ENCODE results near the gene OR6C74. TPM values are rescaled to one million over a fixed set of nuclear protein-coding genes. Genes with fewer than 3 reads are reported as not detected.

Gene OR6C74
- polyA plus RNA-seq (2013, experiment 1 of 2): not detected
- polyA plus RNA-seq (2013, experiment 2 of 2): not detected

GRCh38 chr12:55244309-55244708 is at the start of gene OR6C74:
OR6C74 (plus strand) TSS chr12:55244609; CDS start chr12:55247288, 2,679 bp downstream.
- no peak within 1 kb of the TSS for H2BK12ac ChIP-seq (ENCODE audit: low read length)
- no peaks in the 10 kb centered on the region for H3K9me3 ChIP-seq (replicated peaks in 1 of 2; ENCODE audit: control insufficient read depth in 2 of 2, insufficient read depth in 1 of 2, low read depth in 1 of 2, low read length in 2 of 2)
- no peak for DNase-seq (ENCODE audit: low spot score)
- no peak within 1 kb of the TSS for H2AFZ ChIP-seq (ENCODE audit: low read length)
- H3K4me2 ChIP-seq (ENCODE audit: insufficient read depth, low read length, poor library complexity, severe bottlenecking): no peak within 1 kb of the TSS
- no peak within 1 kb of the TSS for H3K4ac ChIP-seq (ENCODE audit: low read length)
- H2AK5ac ChIP-seq (ENCODE audit: low read depth, low read length): no peak within 1 kb of the TSS
- no peaks in the 10 kb centered on the region for H3K27me3 ChIP-seq (ENCODE audit: control insufficient read depth in 3 of 3, insufficient read depth in 3 of 3, low read depth in 1 of 3, low read length in 3 of 3)
- H3K4me3 ChIP-seq (ENCODE audit: low read length in 2 of 2): no peak within 1 kb of the TSS
- H2BK120ac ChIP-seq (ENCODE audit: low read depth, low read length): no peak within 1 kb of the TSS
- H3K36me3 ChIP-seq (replicated peaks in 1 of 2; ENCODE audit: control insufficient read depth in 2 of 2, insufficient read depth in 2 of 2, low read length in 2 of 2): no peaks in the 10 kb centered on the region
- H2BK15ac ChIP-seq (ENCODE audit: low read length): no peak within 1 kb of the TSS
- H3K79me1 ChIP-seq (ENCODE audit: low read depth, low read length): no peaks in the 10 kb centered on the region
- H4K8ac ChIP-seq (ENCODE audit: low read depth, low read length): no peak within 1 kb of the TSS
- no peak within 1 kb of the TSS for H4K91ac ChIP-seq (ENCODE audit: low read depth, low read length, poor library complexity)
- H3K18ac ChIP-seq (ENCODE audit: low read length): no peak within 1 kb of the TSS
- H3K27ac ChIP-seq (replicated peaks; ENCODE audit: low read length): no peak within 1 kb of the TSS
- no CpG with 5 or more reads among the region's 3 CpGs for whole genome bisulfite sequencing, 2 donors (ENCODE audit: extremely low coverage in 2 of 2, insufficient read length in 2 of 2, insufficient replicate concordance in 1 of 2)
- H3K9ac ChIP-seq (ENCODE audit: low read depth, low read length, poor library complexity): no peak within 1 kb of the TSS
- H2BK5ac ChIP-seq (ENCODE audit: low read length): no peak within 1 kb of the TSS
- H3K23ac ChIP-seq (ENCODE audit: low read depth, low read length, poor library complexity): no peak within 1 kb of the TSS
- H3K4me1 ChIP-seq (ENCODE audit: control insufficient read depth in 2 of 2, insufficient read depth in 1 of 2, low read depth in 1 of 2, low read length in 2 of 2): no peaks in the 10 kb centered on the region
- H3K14ac ChIP-seq (ENCODE audit: low read length): no peak within 1 kb of the TSS

GRCh38 chr12:55220725-55221124 is 23.7 kb upstream of the OR6C74 start, which contains the start of gene OR10A7:
OR10A7 (plus strand) TSS chr12:55221025; CDS start chr12:55221025, 0 bp downstream.
- no peak within 1 kb of the TSS for H2BK12ac ChIP-seq (ENCODE audit: low read length)
- H3K14ac ChIP-seq (ENCODE audit: low read length): no peak within 1 kb of the TSS
- no peaks in the 10 kb centered on the region for H3K9me3 ChIP-seq (replicated peaks in 1 of 2; ENCODE audit: control insufficient read depth in 2 of 2, insufficient read depth in 1 of 2, low read depth in 1 of 2, low read length in 2 of 2)
- no peaks in the 10 kb centered on the region for H3K79me1 ChIP-seq (ENCODE audit: low read depth, low read length)
- no peak within 1 kb of the TSS for H4K8ac ChIP-seq (ENCODE audit: low read depth, low read length)
- H2BK15ac ChIP-seq (ENCODE audit: low read length): no peak within 1 kb of the TSS
- no peak within 1 kb of the TSS for H3K23ac ChIP-seq (ENCODE audit: low read depth, low read length, poor library complexity)
- no peak within 1 kb of the TSS for H3K9ac ChIP-seq (ENCODE audit: low read depth, low read length, poor library complexity)
- no peak within 1 kb of the TSS for H3K4ac ChIP-seq (ENCODE audit: low read length)
- no peak within 1 kb of the TSS for H3K4me3 ChIP-seq (ENCODE audit: low read length in 2 of 2)
- H2AK5ac ChIP-seq (ENCODE audit: low read depth, low read length): no peak within 1 kb of the TSS
- no peaks in the 10 kb centered on the region for H3K27me3 ChIP-seq (ENCODE audit: control insufficient read depth in 3 of 3, insufficient read depth in 3 of 3, low read depth in 1 of 3, low read length in 3 of 3)
- no peak within 1 kb of the TSS for H2BK120ac ChIP-seq (ENCODE audit: low read depth, low read length)
- H3K4me1 ChIP-seq (ENCODE audit: control insufficient read depth in 2 of 2, insufficient read depth in 1 of 2, low read depth in 1 of 2, low read length in 2 of 2): no peaks in the 10 kb centered on the region
- DNase-seq (ENCODE audit: low spot score): no peak
- no peak within 1 kb of the TSS for H2BK5ac ChIP-seq (ENCODE audit: low read length)
- no peaks in the 10 kb centered on the region for H3K36me3 ChIP-seq (replicated peaks in 1 of 2; ENCODE audit: control insufficient read depth in 2 of 2, insufficient read depth in 2 of 2, low read length in 2 of 2)
- H3K4me2 ChIP-seq (ENCODE audit: insufficient read depth, low read length, poor library complexity, severe bottlenecking): no peak within 1 kb of the TSS
- H3K18ac ChIP-seq (ENCODE audit: low read length): no peak within 1 kb of the TSS
- WGBS, 2 donors (ENCODE audit: extremely low coverage in 2 of 2, insufficient read length in 2 of 2, insufficient replicate concordance in 1 of 2): no CpG with 5 or more reads among the region's 2 CpGs
- H2AFZ ChIP-seq (ENCODE audit: low read length): no peak within 1 kb of the TSS
- no peak within 1 kb of the TSS for H4K91ac ChIP-seq (ENCODE audit: low read depth, low read length, poor library complexity)
- H3K27ac ChIP-seq (replicated peaks; ENCODE audit: low read length): no peak within 1 kb of the TSS

GRCh38 chr12:55226523-55226922 is 17.9 kb upstream of the OR6C74 start:
- H2BK15ac ChIP-seq (ENCODE audit: low read length): no peak overlapping the region
- no peak overlapping the region for H3K27ac ChIP-seq (replicated peaks; ENCODE audit: low read length)
- no peaks in the 10 kb centered on the region for H3K4me1 ChIP-seq (ENCODE audit: control insufficient read depth in 2 of 2, insufficient read depth in 1 of 2, low read depth in 1 of 2, low read length in 2 of 2)
- no peak overlapping the region for H3K14ac ChIP-seq (ENCODE audit: low read length)
- no peaks in the 10 kb centered on the region for H3K36me3 ChIP-seq (replicated peaks in 1 of 2; ENCODE audit: control insufficient read depth in 2 of 2, insufficient read depth in 2 of 2, low read length in 2 of 2)
- H3K9me3 ChIP-seq (replicated peaks in 1 of 2; ENCODE audit: control insufficient read depth in 2 of 2, insufficient read depth in 1 of 2, low read depth in 1 of 2, low read length in 2 of 2): no peaks in the 10 kb centered on the region
- H3K9ac ChIP-seq (ENCODE audit: low read depth, low read length, poor library complexity): no peak overlapping the region
- H2BK120ac ChIP-seq (ENCODE audit: low read depth, low read length): no peak overlapping the region
- H2AFZ ChIP-seq (ENCODE audit: low read length): no peak overlapping the region
- H3K79me1 ChIP-seq (ENCODE audit: low read depth, low read length): no peaks in the 10 kb centered on the region
- no peak overlapping the region for H3K4me3 ChIP-seq (ENCODE audit: low read length in 2 of 2)
- no peak overlapping the region for H2BK5ac ChIP-seq (ENCODE audit: low read length)
- no peak overlapping the region for H2BK12ac ChIP-seq (ENCODE audit: low read length)
- no peak overlapping the region for H2AK5ac ChIP-seq (ENCODE audit: low read depth, low read length)
- no peak overlapping the region for H3K4ac ChIP-seq (ENCODE audit: low read length)
- no peak overlapping the region for H4K91ac ChIP-seq (ENCODE audit: low read depth, low read length, poor library complexity)
- H3K18ac ChIP-seq (ENCODE audit: low read length): no peak overlapping the region
- no peak for DNase-seq (ENCODE audit: low spot score)
- H3K4me2 ChIP-seq (ENCODE audit: insufficient read depth, low read length, poor library complexity, severe bottlenecking): no peak overlapping the region
- H4K8ac ChIP-seq (ENCODE audit: low read depth, low read length): no peak overlapping the region
- WGBS, 2 donors (ENCODE audit: extremely low coverage in 2 of 2, insufficient read length in 2 of 2, insufficient replicate concordance in 1 of 2): no CpG with 5 or more reads among the region's 1 CpG
- no peak overlapping the region for H3K23ac ChIP-seq (ENCODE audit: low read depth, low read length, poor library complexity)
- H3K27me3 ChIP-seq (ENCODE audit: control insufficient read depth in 3 of 3, insufficient read depth in 3 of 3, low read depth in 1 of 3, low read length in 3 of 3): no peaks in the 10 kb centered on the region

GRCh38 chr12:55227643-55228042 is 16.8 kb upstream of the OR6C74 start:
- no peak overlapping the region for H3K23ac ChIP-seq (ENCODE audit: low read depth, low read length, poor library complexity)
- H2BK120ac ChIP-seq (ENCODE audit: low read depth, low read length): no peak overlapping the region
- H3K4me2 ChIP-seq (ENCODE audit: insufficient read depth, low read length, poor library complexity, severe bottlenecking): no peak overlapping the region
- H3K18ac ChIP-seq (ENCODE audit: low read length): no peak overlapping the region
- no peak overlapping the region for H4K8ac ChIP-seq (ENCODE audit: low read depth, low read length)
- H2BK15ac ChIP-seq (ENCODE audit: low read length): no peak overlapping the region
- no peak overlapping the region for H2BK12ac ChIP-seq (ENCODE audit: low read length)
- H3K36me3 ChIP-seq (replicated peaks in 1 of 2; ENCODE audit: control insufficient read depth in 2 of 2, insufficient read depth in 2 of 2, low read length in 2 of 2): no peaks in the 10 kb centered on the region
- H3K27ac ChIP-seq (replicated peaks; ENCODE audit: low read length): no peak overlapping the region
- H3K4me3 ChIP-seq (ENCODE audit: low read length in 2 of 2): no peak overlapping the region
- no peaks in the 10 kb centered on the region for H3K27me3 ChIP-seq (ENCODE audit: control insufficient read depth in 3 of 3, insufficient read depth in 3 of 3, low read depth in 1 of 3, low read length in 3 of 3)
- no CpG with 5 or more reads among the region's 3 CpGs for WGBS, 2 donors (ENCODE audit: extremely low coverage in 2 of 2, insufficient read length in 2 of 2, insufficient replicate concordance in 1 of 2)
- H4K91ac ChIP-seq (ENCODE audit: low read depth, low read length, poor library complexity): no peak overlapping the region
- H2AFZ ChIP-seq (ENCODE audit: low read length): no peak overlapping the region
- no peak overlapping the region for H2BK5ac ChIP-seq (ENCODE audit: low read length)
- H2AK5ac ChIP-seq (ENCODE audit: low read depth, low read length): no peak overlapping the region
- no peak overlapping the region for H3K4ac ChIP-seq (ENCODE audit: low read length)
- no peaks in the 10 kb centered on the region for H3K4me1 ChIP-seq (ENCODE audit: control insufficient read depth in 2 of 2, insufficient read depth in 1 of 2, low read depth in 1 of 2, low read length in 2 of 2)
- H3K9me3 ChIP-seq (replicated peaks in 1 of 2; ENCODE audit: control insufficient read depth in 2 of 2, insufficient read depth in 1 of 2, low read depth in 1 of 2, low read length in 2 of 2): no peaks in the 10 kb centered on the region
- H3K14ac ChIP-seq (ENCODE audit: low read length): no peak overlapping the region
- no peak for DNase-seq (ENCODE audit: low spot score)
- H3K9ac ChIP-seq (ENCODE audit: low read depth, low read length, poor library complexity): no peak overlapping the region
- no peaks in the 10 kb centered on the region for H3K79me1 ChIP-seq (ENCODE audit: low read depth, low read length)

Data from neuronal stem cell (in vitro differentiated cells).